PC-3 (cell line): Measurements from ENCODE around the gene CACNA1S. TPM values are rescaled to one million over a fixed set of nuclear protein-coding genes. Genes with fewer than 3 reads are reported as not detected.

Source experiments
- ATAC-seq: fragments of 200-7000 bp; cut with Tn5 transposase; 2 replicates; pipeline ENCODE4 v1.9.1; 2020; ENCODE audit warnings: mild to moderate bottlenecking, moderate library complexity
- BruUV-seq: library from RNA; stranded (reverse); fragments of 400-500 nt; replicated peaks from 2 replicates; lab custom pipeline; 2021; lab: Mats Ljungman, UMichigan
- CTCF ChIA-PET: fragments of 300-600 bp; sonication (Branson Sonifier 250); formaldehyde crosslinking; loops from one replicate; lab custom pipeline; 2022; ENCODE audit warnings: antibody characterized with exemption; lab: Charles Lee
- POLR2A ChIA-PET: fragments of 300-600 bp; sonication (Branson Sonifier 250); formaldehyde crosslinking; loops from one replicate; lab custom pipeline; 2022; ENCODE audit warnings: antibody characterized with exemption; ENCODE audit not compliant: unreplicated experiment; lab: Charles Lee
- DNase-seq: peaks from one replicate; pipeline ENCODE4 v3.0.0-alpha.2; 2015
- H2AFZ ChIP-seq: fragments of 300-600 bp; sonication (generic); 2 replicates; pipeline ENCODE4 v1.6.0; 2016; ENCODE audit warnings: antibody characterized with exemption, low read length
- H3F3A ChIP-seq: fragments of 300-600 bp; sonication (generic); one replicate; pipeline ENCODE4 v1.6.0; 2017; ENCODE audit warnings: antibody characterized with exemption, low read length, control low read depth, mild to moderate bottlenecking; ENCODE audit not compliant: unreplicated experiment
- H3K27ac ChIP-seq: fragments of 300-600 bp; sonication (generic); 2 replicates; pipeline ENCODE4 v1.5.1; 2016; ENCODE audit warnings: mild to moderate bottlenecking, low read length
- H3K27me3 ChIP-seq: fragments of 300-600 bp; sonication (generic); 2 replicates; pipeline ENCODE4 v1.6.1; 2016; ENCODE audit warnings: low read length, mixed read lengths
- H3K36me3 ChIP-seq: fragments of 300-600 bp; sonication (generic); 2 replicates; pipeline ENCODE4 v1.6.1; 2016; ENCODE audit warnings: low read depth, mixed run types, low read length, mixed read lengths
- H3K4me1 ChIP-seq: fragments of 300-600 bp; sonication (generic); 2 replicates; pipeline ENCODE4 v1.5.1; 2016; ENCODE audit warnings: low read length; ENCODE audit not compliant: insufficient read depth
- H3K4me2 ChIP-seq: fragments of 300-600 bp; sonication (generic); 2 replicates; pipeline ENCODE4 v1.6.0; 2016; ENCODE audit warnings: low read length
- H3K4me3 ChIP-seq: fragments of 300-600 bp; sonication (generic); 2 replicates; pipeline ENCODE4 v1.5.1; 2016; ENCODE audit warnings: mild to moderate bottlenecking, low read length, mixed read lengths
- H3K79me2 ChIP-seq: fragments of 300-600 bp; sonication (generic); 2 replicates; pipeline ENCODE4 v1.6.1; 2017; ENCODE audit warnings: low read length, mixed read lengths
- H3K9ac ChIP-seq: fragments of 300-600 bp; sonication (generic); 2 replicates; pipeline ENCODE4 v1.6.0; 2016; ENCODE audit warnings: mild to moderate bottlenecking, low read length
- H3K9me2 ChIP-seq: fragments of 300-600 bp; sonication (generic); replicated peaks from 2 replicates; pipeline ENCODE4 v1.6.1; 2016; ENCODE audit warnings: mixed run types, low read length, mixed read lengths
- H3K9me3 ChIP-seq: fragments of 300-600 bp; sonication (generic); 2 replicates; pipeline ENCODE4 v1.6.1; 2016; ENCODE audit warnings: low read length, mixed read lengths
- H4K20me1 ChIP-seq: fragments of 300-600 bp; sonication (generic); 2 replicates; pipeline ENCODE4 v1.6.1; 2016; ENCODE audit warnings: low read length, mixed read lengths
- EZH2 ChIP-seq: fragments of 300-600 bp; sonication (generic); IDR thresholded peaks from one replicate; pipeline ENCODE4 v1.6.1; 2017; ENCODE audit warnings: antibody characterized with exemption, mild to moderate bottlenecking, low read length; ENCODE audit not compliant: unreplicated experiment
- EZH2phosphoT487 ChIP-seq: fragments of 300-600 bp; sonication (generic); IDR thresholded peaks from 2 replicates; pipeline ENCODE4 v1.6.1; 2018; ENCODE audit warnings: mild to moderate bottlenecking, antibody characterized with exemption, low read length, borderline replicate concordance
- intact Hi-C: fragments of 100-400 bp; cut with micrococcal nuclease; formaldehyde crosslinking; loops from 2 replicates; pipeline ENCODE4 v1.9.0; 2023
- total RNA-seq: library from RNA; depleted of rRNA; stranded (reverse); fragments of >200 nt; gene quantifications from 2 replicates; pipeline ENCODE4 v1.2.3, GENCODE V29; 2014
- TF ChIP-seq, protein P1 (sequence below): fragments of 300-600 bp; sonication (generic); conservative IDR thresholded peaks from 2 replicates; pipeline ENCODE4 v1.5.1; 2017; ENCODE audit warnings: antibody characterized with exemption, low read depth, mild to moderate bottlenecking, low read length

Gene CACNA1S
- total RNA-seq, 1 experiment from 2014 or later = not detected

DNA sequence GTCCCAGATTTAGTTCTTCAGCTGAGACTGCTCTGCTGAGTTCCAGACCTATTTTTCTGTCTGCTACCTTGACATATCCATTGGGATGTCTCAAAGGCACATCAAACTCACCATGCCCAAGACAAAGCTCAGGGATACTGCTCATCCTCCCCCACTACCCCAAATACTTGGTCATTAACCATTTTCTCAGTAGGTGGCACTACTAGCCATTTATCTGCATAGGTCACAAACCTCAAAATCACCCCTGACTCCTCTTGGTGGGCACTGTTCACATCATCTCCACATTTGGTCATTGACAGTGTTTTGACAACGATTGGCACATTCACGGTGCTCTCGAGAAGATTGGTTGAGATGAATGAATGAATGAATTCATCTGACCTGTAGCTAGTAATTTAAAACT lies 32.1 kb downstream of the CACNA1S start:
- no peak for TF ChIP-seq EZH2
- TF ChIP-seq, protein P1, sequence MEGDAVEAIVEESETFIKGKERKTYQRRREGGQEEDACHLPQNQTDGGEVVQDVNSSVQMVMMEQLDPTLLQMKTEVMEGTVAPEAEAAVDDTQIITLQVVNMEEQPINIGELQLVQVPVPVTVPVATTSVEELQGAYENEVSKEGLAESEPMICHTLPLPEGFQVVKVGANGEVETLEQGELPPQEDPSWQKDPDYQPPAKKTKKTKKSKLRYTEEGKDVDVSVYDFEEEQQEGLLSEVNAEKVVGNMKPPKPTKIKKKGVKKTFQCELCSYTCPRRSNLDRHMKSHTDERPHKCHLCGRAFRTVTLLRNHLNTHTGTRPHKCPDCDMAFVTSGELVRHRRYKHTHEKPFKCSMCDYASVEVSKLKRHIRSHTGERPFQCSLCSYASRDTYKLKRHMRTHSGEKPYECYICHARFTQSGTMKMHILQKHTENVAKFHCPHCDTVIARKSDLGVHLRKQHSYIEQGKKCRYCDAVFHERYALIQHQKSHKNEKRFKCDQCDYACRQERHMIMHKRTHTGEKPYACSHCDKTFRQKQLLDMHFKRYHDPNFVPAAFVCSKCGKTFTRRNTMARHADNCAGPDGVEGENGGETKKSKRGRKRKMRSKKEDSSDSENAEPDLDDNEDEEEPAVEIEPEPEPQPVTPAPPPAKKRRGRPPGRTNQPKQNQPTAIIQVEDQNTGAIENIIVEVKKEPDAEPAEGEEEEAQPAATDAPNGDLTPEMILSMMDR = peak; percentile 70
- H3K27me3 ChIP-seq = peaks cover 56% of the 10 kb centered on the region
- ATAC-seq (peak; percentile 27; the same call in 1 of the 2 replicates), DNase-seq (peak; percentile 44)
- H2AFZ ChIP-seq = no peak overlapping the region
- H3F3A ChIP-seq = no peaks in the 10 kb centered on the region
- no peaks in the 10 kb centered on the region for H3K79me2 ChIP-seq
- intact Hi-C loops = no loop called here
- H3K4me3 ChIP-seq = no peak overlapping the region
- H3K4me1 ChIP-seq = no peaks in the 10 kb centered on the region
- ChIA-PET CTCF (interaction anchor here (1.0 kb wide), 1 partner anchor 143 kb away, joined by 5 read pairs; no protein-coding TSS in a partner anchor), POLR2A (interaction anchor here (0.6 kb wide), 1 partner anchor 54 kb away, joined by 3 read pairs; no protein-coding TSS in a partner anchor)
- H3K9me3 ChIP-seq = no peaks in the 10 kb centered on the region
- no peaks in the 10 kb centered on the region for H3K9me2 ChIP-seq
- no peak overlapping the region for H3K9ac ChIP-seq
- H3K4me2 ChIP-seq = no peak overlapping the region
- H3K36me3 ChIP-seq = no peaks in the 10 kb centered on the region
- H3K27ac ChIP-seq = no peak overlapping the region
- H4K20me1 ChIP-seq = no peaks in the 10 kb centered on the region
- no TSS peak for BruUV-seq

DNA sequence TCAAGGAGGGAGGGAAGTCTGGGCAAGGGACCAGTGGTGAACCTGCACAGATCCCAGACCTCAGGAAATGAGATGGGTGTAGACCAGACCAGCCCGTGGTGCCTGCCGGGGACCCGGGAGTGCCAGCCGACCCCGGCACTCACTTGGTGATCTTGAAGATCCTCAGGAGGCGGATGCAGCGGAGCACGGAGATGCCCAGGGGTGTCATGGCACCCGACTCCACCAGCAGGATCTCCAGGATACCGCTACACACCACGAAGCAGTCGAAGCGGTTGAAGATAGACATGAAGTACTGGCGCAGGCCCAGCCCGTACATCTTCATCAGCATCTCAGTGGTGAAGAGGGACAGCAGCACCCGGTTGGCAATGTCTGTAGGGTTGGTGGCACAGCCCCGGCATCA lies 34.5 kb downstream of the CACNA1S start:
- Histone ChIP-seq H3K79me2 (no peaks in the 10 kb centered on the region), H3K4me3 (no peak overlapping the region), H3K4me2 (no peak overlapping the region), H3K9me3 (no peaks in the 10 kb centered on the region), H3F3A (no peaks in the 10 kb centered on the region), H2AFZ (no peak overlapping the region), H3K9ac (no peak overlapping the region), H3K27me3 (peaks cover 38% of the 10 kb centered on the region), H3K36me3 (no peaks in the 10 kb centered on the region), H3K27ac (no peak overlapping the region), H3K9me2 (0 out of 2 replicates have a peak, but pooled peaks cover 4% of the 10 kb centered on the region), H4K20me1 (no peaks in the 10 kb centered on the region), H3K4me1 (peaks cover 3% of the 10 kb centered on the region)
- ChIA-PET CTCF (interaction anchor here (0.5 kb wide), 1 partner anchor 151 kb away, joined by 3 read pairs; no protein-coding TSS in a partner anchor), POLR2A (no interaction called here)
- BruUV-seq = no TSS peak
- intact Hi-C loops = no loop called here
- ATAC-seq (no peak), DNase-seq (no peak)
- TF ChIP-seq EZH2 (no peak), EZH2phosphoT487 (no peak)
- TF ChIP-seq, protein P1 = no peak

DNA sequence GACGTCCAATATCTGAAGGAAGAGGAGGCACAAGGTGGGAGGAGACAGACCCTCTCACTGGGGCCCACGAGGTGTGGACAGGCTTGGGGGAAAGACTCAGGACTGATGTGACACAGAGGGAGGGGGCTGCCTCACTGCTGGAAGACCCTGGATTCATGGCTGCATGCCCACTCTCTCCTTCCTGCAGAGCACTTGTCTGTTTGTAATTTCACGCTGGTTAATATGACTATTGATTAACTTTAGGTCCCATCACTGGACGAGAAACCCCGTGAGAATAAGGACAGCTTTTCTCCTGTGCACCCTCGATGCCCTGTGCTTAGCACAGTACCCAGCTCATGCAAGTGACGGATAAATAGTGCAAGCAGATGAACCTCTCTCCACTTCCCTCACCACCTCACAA lies 35.1 kb downstream of the CACNA1S start:
- Histone ChIP-seq H3K4me3 (no peak overlapping the region), H3K4me2 (no peak overlapping the region), H4K20me1 (no peaks in the 10 kb centered on the region), H3K27me3 (peaks cover 32% of the 10 kb centered on the region; the same call in 1 of the 2 replicates), H2AFZ (no peak overlapping the region), H3K9ac (no peak overlapping the region), H3K36me3 (no peaks in the 10 kb centered on the region), H3K27ac (no peak overlapping the region), H3K9me2 (0 out of 2 replicates have a peak, but pooled peaks cover 4% of the 10 kb centered on the region), H3K9me3 (no peaks in the 10 kb centered on the region), H3K79me2 (no peaks in the 10 kb centered on the region), H3F3A (no peaks in the 10 kb centered on the region), H3K4me1 (peaks cover 9% of the 10 kb centered on the region)
- ChIA-PET POLR2A (no interaction called here), CTCF (interaction anchor here (0.7 kb wide), 1 partner anchor 22 kb away, joined by 3 read pairs; no protein-coding TSS in a partner anchor)
- DNase-seq = no peak
- no TSS peak for BruUV-seq
- intact Hi-C loops = no loop called here
- ATAC-seq = no peak
- no peak for TF ChIP-seq EZH2
